WTC11 (cell line): ENCODE data around the gene TACC2.

Experiments used
- CREB1 ChIP-seq: sonication (generic); formaldehyde crosslinking; IDR thresholded peaks from 2 replicates; pipeline ENCODE4 v1.8.0; 2023; ENCODE audit warnings: mild to moderate bottlenecking, missing genetic modification reagents
- MAX ChIP-seq: sonication (generic); formaldehyde crosslinking; IDR thresholded peaks from 2 replicates; pipeline ENCODE4 v1.8.0; 2022; ENCODE audit warnings: mild to moderate bottlenecking, missing genetic modification reagents
- MXD4 ChIP-seq: fragments of 250-450 bp; sonication (Bioruptor Pico); IDR thresholded peaks from 2 replicates; pipeline ENCODE4 v1.8.0; 2021; ENCODE audit warnings: mild to moderate bottlenecking, moderate library complexity, borderline replicate concordance
- TF ChIP-seq, protein P1 (sequence below): sonication (generic); formaldehyde crosslinking; IDR thresholded peaks from 2 replicates; pipeline ENCODE4 v1.8.1; 2023; ENCODE audit warnings: mild to moderate bottlenecking, missing genetic modification reagents, moderate library complexity
- TF ChIP-seq, protein P2 (sequence below): fragments of 200-600 bp; IDR thresholded peaks from 2 replicates; pipeline ENCODE4 v1.8.0; 2022; ENCODE audit warnings: antibody characterized with exemption

GRCh38 chr10:122299423-122300075 is 310.6 kb downstream of the TACC2 start:
- TF ChIP-seq, protein P1, sequence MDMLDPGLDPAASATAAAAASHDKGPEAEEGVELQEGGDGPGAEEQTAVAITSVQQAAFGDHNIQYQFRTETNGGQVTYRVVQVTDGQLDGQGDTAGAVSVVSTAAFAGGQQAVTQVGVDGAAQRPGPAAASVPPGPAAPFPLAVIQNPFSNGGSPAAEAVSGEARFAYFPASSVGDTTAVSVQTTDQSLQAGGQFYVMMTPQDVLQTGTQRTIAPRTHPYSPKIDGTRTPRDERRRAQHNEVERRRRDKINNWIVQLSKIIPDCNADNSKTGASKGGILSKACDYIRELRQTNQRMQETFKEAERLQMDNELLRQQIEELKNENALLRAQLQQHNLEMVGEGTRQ (CRISPR knock-in tag): no peak
- TF ChIP-seq, protein P2, sequence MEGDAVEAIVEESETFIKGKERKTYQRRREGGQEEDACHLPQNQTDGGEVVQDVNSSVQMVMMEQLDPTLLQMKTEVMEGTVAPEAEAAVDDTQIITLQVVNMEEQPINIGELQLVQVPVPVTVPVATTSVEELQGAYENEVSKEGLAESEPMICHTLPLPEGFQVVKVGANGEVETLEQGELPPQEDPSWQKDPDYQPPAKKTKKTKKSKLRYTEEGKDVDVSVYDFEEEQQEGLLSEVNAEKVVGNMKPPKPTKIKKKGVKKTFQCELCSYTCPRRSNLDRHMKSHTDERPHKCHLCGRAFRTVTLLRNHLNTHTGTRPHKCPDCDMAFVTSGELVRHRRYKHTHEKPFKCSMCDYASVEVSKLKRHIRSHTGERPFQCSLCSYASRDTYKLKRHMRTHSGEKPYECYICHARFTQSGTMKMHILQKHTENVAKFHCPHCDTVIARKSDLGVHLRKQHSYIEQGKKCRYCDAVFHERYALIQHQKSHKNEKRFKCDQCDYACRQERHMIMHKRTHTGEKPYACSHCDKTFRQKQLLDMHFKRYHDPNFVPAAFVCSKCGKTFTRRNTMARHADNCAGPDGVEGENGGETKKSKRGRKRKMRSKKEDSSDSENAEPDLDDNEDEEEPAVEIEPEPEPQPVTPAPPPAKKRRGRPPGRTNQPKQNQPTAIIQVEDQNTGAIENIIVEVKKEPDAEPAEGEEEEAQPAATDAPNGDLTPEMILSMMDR: no peak
- TF ChIP-seq CREB1 (no peak), MAX (no peak), MXD4 (no peak)
